CD8-positive, alpha-beta memory T cell (primary cell): Measurements from ENCODE around the gene IDE. TPM values are rescaled to one million over a fixed set of nuclear protein-coding genes. Genes with fewer than 3 reads are reported as not detected.

Experiments used
- CTCF ChIA-PET: fragments of 350-600 bp; sonication (Branson Sonifier 250); formaldehyde crosslinking; loops from one replicate; lab custom pipeline; 2021; ENCODE audit warnings: antibody characterized with exemption; lab: Charles Lee
- POLR2A ChIA-PET: fragments of 350-600 bp; sonication (Branson Sonifier 250); formaldehyde crosslinking; loops from one replicate; lab custom pipeline; 2021; ENCODE audit warnings: antibody characterized with exemption; lab: Charles Lee
- DNase-seq, 5 donors: peaks; one replicate each; pipeline versions ENCODE4 v3.0.0 to v3.0.0-alpha.2; 2020 to 2022; ENCODE audit warnings: mixed read lengths in 1 of 5
- H3K27ac ChIP-seq: one replicate; pipeline ENCODE4 v1.7.0; 2013; ENCODE audit warnings: low read depth, mild to moderate bottlenecking, low read length, moderate library complexity
- H3K27me3 ChIP-seq: 2 replicates; pipeline ENCODE4 v1.7.0; 2013; ENCODE audit warnings: low read length, mild to moderate bottlenecking; ENCODE audit not compliant: insufficient read depth, poor library complexity, severe bottlenecking
- H3K36me3 ChIP-seq: 2 replicates; pipeline ENCODE4 v1.7.0; 2013; ENCODE audit warnings: mild to moderate bottlenecking, low read length, moderate library complexity; ENCODE audit not compliant: insufficient read depth
- H3K4me1 ChIP-seq: 2 replicates; pipeline ENCODE4 v1.7.0; 2013; ENCODE audit warnings: mild to moderate bottlenecking, low read length, moderate library complexity; ENCODE audit not compliant: insufficient read depth
- H3K4me3 ChIP-seq: 2 replicates; pipeline ENCODE4 v1.7.0; 2013; ENCODE audit warnings: mild to moderate bottlenecking, low read length
- H3K9me3 ChIP-seq: 2 replicates; pipeline ENCODE4 v1.7.0; 2013; ENCODE audit warnings: mild to moderate bottlenecking, low read length
- H3K27ac Mint-ChIP-seq, 8 donors: one replicate each; pipeline ENCODE4 v1.8.0; 2020 to 2021; ENCODE audit warnings: mixed read lengths in 8 of 8, mild to moderate bottlenecking in 6 of 8, inconsistent platforms in 3 of 8, moderate library complexity in 3 of 8
- H3K27me3 Mint-ChIP-seq, 2 donors: one replicate each; pipeline ENCODE4 v1.8.0; 2020 to 2021; ENCODE audit warnings: mixed read lengths in 2 of 2, mild to moderate bottlenecking in 1 of 2, moderate library complexity in 1 of 2
- H3K36me3 Mint-ChIP-seq, 3 donors: one replicate each; pipeline ENCODE4 v1.8.0; 2020 to 2021; ENCODE audit warnings: mixed read lengths in 3 of 3, inconsistent platforms in 1 of 3, mild to moderate bottlenecking in 1 of 3
- H3K4me1 Mint-ChIP-seq, 3 donors: one replicate each; pipeline ENCODE4 v1.8.0; 2020 to 2021; ENCODE audit warnings: mixed read lengths in 3 of 3, inconsistent platforms in 1 of 3, mild to moderate bottlenecking in 1 of 3
- H3K4me3 Mint-ChIP-seq, 7 donors: one replicate each; pipeline ENCODE4 v1.8.0; 2020 to 2021; ENCODE audit warnings: mixed read lengths in 7 of 7, mild to moderate bottlenecking in 6 of 7, moderate library complexity in 4 of 7, inconsistent platforms in 2 of 7
- H3K9me3 Mint-ChIP-seq, 5 donors: one replicate each; pipeline ENCODE4 v1.8.0; 2020 to 2022; ENCODE audit warnings: mixed read lengths in 5 of 5, mild to moderate bottlenecking in 3 of 5, moderate library complexity in 2 of 5, inconsistent platforms in 1 of 5
- polyA plus RNA-seq: library from polyadenylated mRNA; unstranded; fragments of 300-500 nt; fragmentation: Illumina TruSeq; gene quantifications from one replicate; pipeline ENCODE4 v1.2.3, GENCODE V29; 2021
- total RNA-seq, 2 experiments: library from RNA; stranded (reverse); gene quantifications; one replicate each; pipeline ENCODE4 v1.2.3, GENCODE V29; 2021

IDE gene
- 10 to 100 TPM; 42.4 to 42.8 TPM for total RNA-seq
- polyA plus RNA-seq = 19.0 TPM

GRCh38 chr10:92573798-92574547 is at the start of gene IDE:
TSS of gene IDE (minus strand) at chr10:92574093. CDS start at chr10:92574019, 74 bp downstream.
- H3K9me3 Mint-ChIP-seq = no peaks in the 10 kb centered on the region
- CTCF ChIA-PET = interaction anchor here (0.7 to 7.8 kb wide), 22 partner anchors 11 to 268 kb away, joined by 3 to 84 read pairs (median 4); partner anchors contain the start of gene KIF11
- Histone ChIP-seq H3K36me3 (peaks cover 3% of the 10 kb centered on the region), H3K4me3 (peak within 1 kb of the TSS; percentile 96), H3K4me1 (peaks cover 9% of the 10 kb centered on the region), H3K27me3 (no peaks in the 10 kb centered on the region), H3K27ac (peak within 1 kb of the TSS; percentile 90), H3K9me3 (no peaks in the 10 kb centered on the region)
- no peaks in the 10 kb centered on the region for H3K27me3 Mint-ChIP-seq
- DNase-seq = peak; percentile 69 to 87 (median 77)
- H3K4me3 Mint-ChIP-seq = peak within 1 kb of the TSS; percentile 69 to 95 (median 90)
- H3K27ac Mint-ChIP-seq = peak within 1 kb of the TSS; percentile 80 to 96 (median 92)
- peaks cover 34 to 43% (median 42%) of the 10 kb centered on the region in 3 donors for H3K4me1 Mint-ChIP-seq
- POLR2A ChIA-PET = interaction anchor here (3.0 to 3.3 kb wide), 2 partner anchors 17 to 57 kb away, joined by 10 to 46 read pairs; partner anchors contain the start of gene KIF11
- peaks cover 0 to 14% (median 2%) of the 10 kb centered on the region in 3 donors for H3K36me3 Mint-ChIP-seq

DNA sequence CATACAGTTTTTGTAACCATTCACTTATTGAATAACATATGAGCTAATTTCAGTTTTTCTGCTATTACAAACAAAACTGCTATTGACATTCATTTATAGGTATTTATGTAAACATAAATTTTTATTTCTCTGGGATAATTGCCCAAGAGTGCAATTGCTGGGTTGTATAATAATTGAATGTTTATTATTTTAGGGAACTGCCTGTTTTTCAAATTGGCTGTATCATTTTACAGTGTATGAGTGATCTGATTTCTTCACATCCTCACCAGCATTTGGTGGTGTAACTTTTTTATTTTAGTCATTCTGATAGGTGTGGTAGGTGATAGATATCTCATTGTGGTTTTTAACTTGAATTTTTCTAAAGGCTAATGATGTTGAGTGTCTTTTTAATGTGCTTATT is 45.5 kb upstream of the IDE start:
- no peak overlapping the region for H3K4me3 ChIP-seq
- no peak for DNase-seq
- Mint-ChIP-seq H3K36me3 (peaks cover 0 to 9% (median 0%) of the 10 kb centered on the region in 3 donors), H3K4me3 (no peak overlapping the region), H3K27me3 (no peaks in the 10 kb centered on the region), H3K4me1 (peaks cover 0 to 16% (median 3%) of the 10 kb centered on the region in 3 donors), H3K27ac (peak overlapping the region in 1 of 8 donors; percentile 32), H3K9me3 (no peaks in the 10 kb centered on the region)
- H3K9me3 ChIP-seq = no peaks in the 10 kb centered on the region
- H3K27me3 ChIP-seq = no peaks in the 10 kb centered on the region
- no peaks in the 10 kb centered on the region for H3K36me3 ChIP-seq
- no peaks in the 10 kb centered on the region for H3K4me1 ChIP-seq
- POLR2A ChIA-PET = no interaction called here
- CTCF ChIA-PET = interaction anchor here (0.7 kb wide), 1 partner anchor 316 kb away, joined by 4 read pairs; no protein-coding TSS in a partner anchor
- H3K27ac ChIP-seq = no peak overlapping the region

DNA sequence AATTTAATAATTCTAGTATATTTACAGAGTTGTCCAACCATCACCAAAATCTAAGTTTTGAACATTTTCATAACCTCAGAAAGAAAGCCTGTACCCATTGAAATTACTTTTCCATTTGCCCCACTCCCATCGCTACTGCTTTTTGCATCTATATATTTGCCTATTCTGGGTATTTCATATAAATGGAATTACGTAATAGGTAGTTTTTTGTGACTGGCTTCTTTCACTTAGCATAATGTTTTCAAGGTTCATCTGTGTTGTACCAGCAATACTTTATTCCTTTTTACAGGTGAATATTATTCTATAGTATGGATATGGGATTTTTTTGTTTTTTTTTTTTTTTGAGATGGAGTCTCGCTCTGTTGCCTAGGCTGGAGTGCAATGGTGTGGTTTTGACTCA is 41.6 kb upstream of the IDE start:
- ChIA-PET CTCF (no interaction called here), POLR2A (no interaction called here)
- H3K27me3 ChIP-seq = no peaks in the 10 kb centered on the region
- H3K4me1 Mint-ChIP-seq = peaks cover 0 to 20% (median 3%) of the 10 kb centered on the region in 3 donors
- H3K36me3 Mint-ChIP-seq = peaks cover 0 to 5% (median 0%) of the 10 kb centered on the region in 3 donors
- no peak for DNase-seq
- H3K9me3 Mint-ChIP-seq = no peaks in the 10 kb centered on the region
- H3K36me3 ChIP-seq = no peaks in the 10 kb centered on the region
- H3K4me1 ChIP-seq = no peaks in the 10 kb centered on the region
- H3K4me3 ChIP-seq = no peak overlapping the region
- H3K27ac ChIP-seq = no peak overlapping the region
- H3K27me3 Mint-ChIP-seq = no peaks in the 10 kb centered on the region
- H3K9me3 ChIP-seq = no peaks in the 10 kb centered on the region
- no peak overlapping the region for H3K27ac Mint-ChIP-seq
- no peak overlapping the region for H3K4me3 Mint-ChIP-seq

DNA sequence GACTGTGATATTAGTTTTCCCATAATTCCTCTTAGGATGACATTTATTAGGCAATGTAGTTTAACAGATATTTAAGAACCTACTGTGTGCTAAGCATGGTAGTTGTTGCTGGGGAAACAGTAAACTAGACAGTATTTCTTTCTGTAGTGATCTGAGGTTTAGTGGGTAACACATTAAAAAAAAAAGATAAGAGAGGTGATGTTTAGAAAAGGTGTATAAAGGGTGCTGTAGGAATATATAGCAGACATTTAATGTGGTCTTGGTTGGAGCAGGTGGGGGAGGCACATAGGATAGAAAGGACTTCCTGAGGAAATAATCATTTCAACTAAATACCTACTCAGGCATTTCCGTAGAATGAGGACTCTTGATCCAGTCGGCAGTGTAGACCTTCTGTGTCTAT is 30.9 kb upstream of the IDE start:
- no peaks in the 10 kb centered on the region for H3K9me3 Mint-ChIP-seq
- POLR2A ChIA-PET = no interaction called here
- CTCF ChIA-PET = interaction anchor here (1.5 kb wide), 1 partner anchor 88 kb away, joined by 3 read pairs; no protein-coding TSS in a partner anchor
- Histone ChIP-seq H3K9me3 (no peaks in the 10 kb centered on the region), H3K4me3 (no peak overlapping the region), H3K4me1 (peaks cover 5% of the 10 kb centered on the region), H3K27ac (no peak overlapping the region), H3K27me3 (no peaks in the 10 kb centered on the region), H3K36me3 (no peaks in the 10 kb centered on the region)
- H3K4me1 Mint-ChIP-seq = peaks cover 30 to 53% (median 39%) of the 10 kb centered on the region in 3 donors
- H3K36me3 Mint-ChIP-seq = peaks cover 0 to 8% (median 0%) of the 10 kb centered on the region in 3 donors
- H3K27ac Mint-ChIP-seq = peak overlapping the region in 7 of 8 donors; percentile 3 to 69 (median 51)
- peak in 1 of 5 donors; percentile 8 for DNase-seq
- peaks cover 0 to 5% of the 10 kb centered on the region in 2 donors for H3K27me3 Mint-ChIP-seq
- peak overlapping the region in 4 of 7 donors; percentile 0 to 12 (median 6) for H3K4me3 Mint-ChIP-seq

- no peak overlapping the region for H3K4me3 Mint-ChIP-seq
- ChIA-PET CTCF (interaction anchor here (1.6 kb wide), 1 partner anchor 24 kb away, joined by 4 read pairs; the partner anchor contains the start of gene IDE), POLR2A (no interaction called here)
- Histone ChIP-seq H3K27me3 (no peaks in the 10 kb centered on the region), H3K4me1 (peaks cover 6% of the 10 kb centered on the region), H3K9me3 (no peaks in the 10 kb centered on the region), H3K4me3 (no peak overlapping the region), H3K27ac (no peak overlapping the region), H3K36me3 (no peaks in the 10 kb centered on the region)
- DNase-seq = no peak
- H3K27ac Mint-ChIP-seq = peak overlapping the region in 4 of 8 donors; percentile 31 to 64 (median 44)
- no peaks in the 10 kb centered on the region for H3K9me3 Mint-ChIP-seq
- peaks cover 32 to 61% (median 40%) of the 10 kb centered on the region in 3 donors for H3K4me1 Mint-ChIP-seq
- no peaks in the 10 kb centered on the region for H3K36me3 Mint-ChIP-seq
- H3K27me3 Mint-ChIP-seq = peaks cover 0 to 5% of the 10 kb centered on the region in 2 donors
Observed at GRCh38 chr10:92598321-92598720, 24.4 kb upstream of the IDE start.

- no peaks in the 10 kb centered on the region for H3K36me3 ChIP-seq
- Mint-ChIP-seq H3K27ac (peak overlapping the region in 5 of 8 donors; percentile 4 to 98 (median 80)), H3K36me3 (peaks cover 0 to 10% (median 0%) of the 10 kb centered on the region in 3 donors), H3K9me3 (no peaks in the 10 kb centered on the region), H3K4me3 (peak overlapping the region in 5 of 7 donors; percentile 1 to 70 (median 44)), H3K4me1 (peaks cover 38 to 65% (median 50%) of the 10 kb centered on the region in 3 donors), H3K27me3 (peaks cover 0 to 3% of the 10 kb centered on the region in 2 donors)
- H3K27ac ChIP-seq = no peak overlapping the region
- H3K27me3 ChIP-seq = no peaks in the 10 kb centered on the region
- ChIA-PET POLR2A (no interaction called here), CTCF (no interaction called here)
- no peak overlapping the region for H3K4me3 ChIP-seq
- DNase-seq = no peak
- H3K9me3 ChIP-seq = no peaks in the 10 kb centered on the region
- H3K4me1 ChIP-seq = peaks cover 13% of the 10 kb centered on the region
Observed at GRCh38 chr10:92595505-92595904, 21.6 kb upstream of the IDE start.

DNA sequence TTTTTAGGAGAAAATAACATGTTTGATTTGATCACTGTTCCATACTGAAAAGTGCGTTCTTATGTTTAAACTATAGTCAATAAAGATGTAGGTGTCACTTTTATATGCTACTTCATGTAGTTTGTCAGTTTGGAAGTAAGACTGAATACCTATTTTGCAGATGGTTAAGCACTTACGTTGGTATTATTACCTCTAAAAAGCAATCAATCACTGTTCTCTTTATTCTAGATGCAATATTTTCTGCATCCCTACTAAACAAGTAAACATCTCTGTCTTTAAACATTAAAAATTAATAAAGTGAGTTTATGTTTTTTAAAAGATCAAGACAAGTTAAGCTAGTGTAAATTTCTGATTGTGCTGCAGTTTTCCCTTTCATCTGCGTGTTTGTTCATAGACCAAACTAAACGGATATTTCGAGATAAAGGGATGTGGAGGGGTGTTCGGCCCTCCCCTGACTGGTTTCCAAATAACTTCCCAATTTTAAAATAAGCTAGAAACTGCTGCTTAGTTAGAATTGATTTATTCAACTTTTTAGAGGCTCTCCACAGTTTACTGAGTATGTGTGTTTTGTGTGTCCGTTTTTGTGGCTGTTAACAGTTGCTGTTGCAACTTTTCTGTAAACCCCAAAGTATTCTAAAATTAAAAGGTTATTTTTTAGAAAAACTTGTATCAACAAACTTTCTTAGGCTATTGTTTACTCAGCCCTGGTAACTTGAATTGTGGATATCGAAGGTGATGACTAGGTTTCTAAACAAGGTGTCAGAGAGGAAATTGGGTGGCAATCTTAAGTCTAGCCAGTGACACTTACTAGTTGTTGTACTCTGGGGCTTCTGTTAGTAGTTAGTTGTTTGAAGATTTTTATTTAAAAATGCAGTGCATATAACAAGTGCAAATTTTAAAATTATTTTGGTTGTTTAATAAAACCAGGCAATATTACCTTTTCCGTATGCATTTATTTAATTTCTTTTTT is 20.0 kb upstream of the IDE start:
- no peaks in the 10 kb centered on the region for H3K9me3 Mint-ChIP-seq
- POLR2A ChIA-PET = no interaction called here
- H3K4me3 Mint-ChIP-seq = peak overlapping the region; percentile 96 to 99 (median 97)
- peaks cover 13% of the 10 kb centered on the region for H3K4me1 ChIP-seq
- H3K27me3 Mint-ChIP-seq = no peaks in the 10 kb centered on the region
- H3K27ac ChIP-seq = peak overlapping the region; percentile 87
- H3K36me3 ChIP-seq = no peaks in the 10 kb centered on the region
- peak overlapping the region; percentile 10 to 100 (median 88) for H3K27ac Mint-ChIP-seq
- H3K27me3 ChIP-seq = no peaks in the 10 kb centered on the region
- H3K4me3 ChIP-seq = peak overlapping the region; percentile 61
- H3K36me3 Mint-ChIP-seq = peaks cover 0 to 10% (median 0%) of the 10 kb centered on the region in 3 donors
- DNase-seq = peak in 1 of 5 donors; percentile 10
- CTCF ChIA-PET = interaction anchor here (0.6 kb wide), 1 partner anchor 83 kb away, joined by 3 read pairs; no protein-coding TSS in a partner anchor
- peaks cover 39 to 69% (median 52%) of the 10 kb centered on the region in 3 donors for H3K4me1 Mint-ChIP-seq
- H3K9me3 ChIP-seq = no peaks in the 10 kb centered on the region
